SU-DHL-6 (cell line): ENCODE measurements around the gene CRYZ.
"Not testable (repeated sequence)": the region's sequence is repeated elsewhere in the genome, so short reads cannot be mapped to it uniquely, and the experiment has no call there.

Experiments
- H2AFZ ChIP-seq: fragments of 200-600 bp; sonication (generic); 2 replicates; pipeline ENCODE4 v1.6.1; 2014; ENCODE audit warnings: low read depth, mild to moderate bottlenecking, moderate library complexity, mixed read lengths, antibody characterized with exemption, low read length; ENCODE audit not compliant: severe bottlenecking
- H3F3A ChIP-seq: fragments of 200-600 bp; shearing (Covaris generic); 2 replicates; pipeline ENCODE4 v1.6.0; 2016; ENCODE audit warnings: antibody characterized with exemption, mild to moderate bottlenecking; ENCODE audit not compliant: insufficient read depth
- H3K27ac ChIP-seq: fragments of 200-600 bp; sonication (generic); 2 replicates; pipeline ENCODE4 v1.5.1; 2016; ENCODE audit warnings: low read depth, mild to moderate bottlenecking, low read length, moderate library complexity, mixed read lengths
- H3K27me3 ChIP-seq: fragments of 200-600 bp; sonication (generic), shearing (Covaris generic); 2 replicates; pipeline ENCODE4 v1.6.0; 2014; ENCODE audit warnings: mild to moderate bottlenecking, low read length
- H3K36me3 ChIP-seq: fragments of 200-600 bp; sonication (generic); 2 replicates; pipeline ENCODE4 v1.6.1; 2014; ENCODE audit warnings: mild to moderate bottlenecking, low read length, mixed read lengths
- H3K4me2 ChIP-seq: fragments of 300-600, 200-600 bp; shearing (Covaris generic), sonication (generic); 2 replicates; pipeline ENCODE4 v1.6.0; 2014; ENCODE audit warnings: low read length, low read depth, mild to moderate bottlenecking; ENCODE audit not compliant: poor library complexity, severe bottlenecking
- H3K4me3 ChIP-seq: fragments of 200-600 bp; sonication (generic); 2 replicates; pipeline ENCODE4 v1.5.1; 2014; ENCODE audit warnings: antibody characterized with exemption, low read length, mild to moderate bottlenecking, mixed read lengths; ENCODE audit not compliant: insufficient read depth, poor library complexity, severe bottlenecking
- H3K79me2 ChIP-seq: fragments of 200-600 bp; sonication (generic); 2 replicates; pipeline ENCODE4 v1.6.1; 2014; ENCODE audit warnings: mild to moderate bottlenecking, low read length, moderate library complexity; ENCODE audit not compliant: insufficient read depth
- H3K9ac ChIP-seq: fragments of 200-600 bp; sonication (generic); 2 replicates; pipeline ENCODE4 v1.7.0; 2014; ENCODE audit warnings: mild to moderate bottlenecking, low read length
- H3K9me2 ChIP-seq: fragments of 200-600 bp; sonication (generic); replicated peaks from 2 replicates; pipeline ENCODE4 v1.6.1; 2014; ENCODE audit warnings: low read length; ENCODE audit not compliant: insufficient read depth
- H3K9me3 ChIP-seq: fragments of 200-600 bp; sonication (generic); 2 replicates; pipeline ENCODE4 v1.6.1; 2014; ENCODE audit warnings: low read length, mixed read lengths; ENCODE audit not compliant: insufficient read depth
- H4K20me1 ChIP-seq: fragments of 200-600 bp; sonication (generic); 2 replicates; pipeline ENCODE4 v1.6.1; 2014; ENCODE audit warnings: low read depth, mild to moderate bottlenecking, antibody characterized with exemption, low read length, moderate library complexity, mixed read lengths
- EZH2phosphoT487 ChIP-seq: fragments of 200-600 bp; sonication (generic), shearing (Covaris generic); conservative IDR thresholded peaks from 2 replicates; pipeline ENCODE4 v1.6.1; 2018; ENCODE audit warnings: mild to moderate bottlenecking, antibody characterized with exemption, low read length, moderate library complexity, mixed read lengths

The CRYZ gene

DNA sequence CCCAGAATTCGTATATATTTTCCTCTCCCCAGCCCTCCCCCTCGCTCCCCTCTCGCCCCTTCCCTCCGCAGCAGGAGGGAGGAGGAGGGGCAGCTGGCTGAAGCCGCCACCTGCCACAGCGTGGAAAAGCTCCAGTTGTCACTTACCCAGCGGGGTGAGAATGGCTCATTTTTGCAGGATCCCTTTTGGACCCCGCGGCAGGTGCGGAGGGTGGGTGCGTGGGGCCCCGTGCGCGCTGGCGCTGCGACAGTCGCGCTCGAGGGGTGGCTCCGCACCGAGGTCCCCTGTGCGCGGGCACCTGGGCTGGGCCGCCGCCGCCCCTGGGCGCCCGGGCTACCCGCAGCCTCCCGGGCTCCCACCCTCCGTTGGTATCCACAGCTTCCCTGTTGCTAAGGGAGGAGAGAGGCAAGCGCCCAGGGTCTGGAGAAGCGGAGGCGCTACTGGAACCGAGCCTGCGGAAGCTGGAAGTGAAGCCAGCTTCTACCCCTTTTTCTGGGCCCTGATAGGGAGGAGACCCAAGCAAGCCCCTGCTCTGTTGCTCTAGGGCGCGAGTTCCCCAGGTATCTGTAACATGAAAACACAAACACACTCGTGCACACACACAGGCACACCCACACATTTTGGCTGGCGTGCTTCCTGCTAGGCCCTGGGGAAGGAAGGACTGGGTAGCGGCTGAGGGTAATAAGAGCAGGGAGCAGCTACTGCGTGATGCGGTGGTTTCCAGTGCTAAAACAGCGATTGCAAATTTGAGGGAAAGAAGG, 59.3 kb downstream of the CRYZ start, which contains the start of gene ERICH3:
Gene ERICH3, minus strand, starts transcription at position 442 of the 761 bp plus-strand sequence. Its CDS starts 273 bp downstream, at position 169.
- H3K4me2 ChIP-seq = no peak within 1 kb of the TSS

DNA sequence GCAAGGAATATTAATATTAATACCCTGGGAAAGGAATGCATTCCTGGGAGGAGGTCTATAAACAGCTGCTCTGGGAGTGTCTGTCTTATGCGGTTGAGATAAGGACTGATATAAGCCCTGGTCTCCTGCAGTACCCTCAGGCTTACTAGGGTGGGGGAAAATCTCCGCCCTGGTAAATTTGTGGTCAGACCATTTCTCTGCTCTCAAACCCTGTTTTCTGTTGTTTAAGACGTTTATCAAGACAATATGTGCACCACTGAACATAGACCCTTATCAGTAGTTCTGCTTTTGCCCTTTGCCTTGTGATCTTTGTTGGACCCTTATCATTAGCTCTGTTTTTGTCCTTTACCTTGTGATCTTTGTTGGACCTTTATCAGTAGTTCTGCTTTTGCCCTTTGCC, 62.0 kb downstream of the CRYZ start:
- not testable (repeated sequence) for H4K20me1 ChIP-seq, H3F3A ChIP-seq, H2AFZ ChIP-seq, H3K4me2 ChIP-seq, H3K27ac ChIP-seq, H3K9ac ChIP-seq, H3K79me2 ChIP-seq, H3K9me2 ChIP-seq, H3K9me3 ChIP-seq, H3K36me3 ChIP-seq, H3K4me3 ChIP-seq, H3K27me3 ChIP-seq

More for the DNA sequence above, 59.3 kb downstream of the CRYZ start, which contains the start of gene ERICH3:
- no peaks in the 10 kb centered on the region for H3K9me3 ChIP-seq
- H3K9ac ChIP-seq = no peak within 1 kb of the TSS
- H3K9me2 ChIP-seq = no peaks in the 10 kb centered on the region
- H3K36me3 ChIP-seq = no peaks in the 10 kb centered on the region
- TF ChIP-seq EZH2phosphoT487 = no peak
- H4K20me1 ChIP-seq = no peaks in the 10 kb centered on the region
- no peaks in the 10 kb centered on the region for H3K27me3 ChIP-seq
- H2AFZ ChIP-seq = no peak within 1 kb of the TSS
- no peak within 1 kb of the TSS for H3K27ac ChIP-seq
- H3K4me3 ChIP-seq = no peak within 1 kb of the TSS
- no peaks in the 10 kb centered on the region for H3F3A ChIP-seq
- H3K79me2 ChIP-seq = no peaks in the 10 kb centered on the region
